GM12873 (cell line): ENCODE data around the gene STX1A.

ENCODE experiments used
- CTCF ChIP-seq: IDR thresholded peaks from 2 replicates; pipeline ENCODE4 v1.5.1; 2012; ENCODE audit warnings: low read depth, mild to moderate bottlenecking, moderate library complexity, low read length, control low read depth; ENCODE audit not compliant: insufficient read depth; ENCODE audit errors: missing control alignments

The STX1A gene

GRCh38 chr7:73749931-73750776 lies 30.7 kb upstream of the STX1A start:
- no peak for TF ChIP-seq CTCF

- no peak for TF ChIP-seq CTCF
Observed at GRCh38 chr7:73746378-73746777, 26.9 kb upstream of the STX1A start.

GRCh38 chr7:73742753-73743641 lies 23.5 kb upstream of the STX1A start:
- TF ChIP-seq CTCF: no peak

GRCh38 chr7:73742338-73742752 lies 22.9 kb upstream of the STX1A start:
- no peak for TF ChIP-seq CTCF

GRCh38 chr7:73741600-73741999 lies 22.1 kb upstream of the STX1A start:
- no peak for TF ChIP-seq CTCF

- TF ChIP-seq CTCF: no peak
Observed at GRCh38 chr7:73740771-73741170, 21.3 kb upstream of the STX1A start.

- no peak for TF ChIP-seq CTCF
Observed at GRCh38 chr7:73740212-73740611, 20.7 kb upstream of the STX1A start.
